GM12878 (cell line): Measurements from ENCODE around the gene G3BP1. TPM values are rescaled to one million over a fixed set of nuclear protein-coding genes. Genes with fewer than 3 reads are reported as not detected.

ENCODE experiments used
- ATAC-seq: fragments of 200-7000 bp; cut with Tn5 transposase; 3 replicates; pipeline ENCODE4 v1.9.1; 2020; ENCODE audit warnings: mild to moderate bottlenecking, moderate library complexity
- BruUV-seq: library from RNA; stranded (reverse); fragments of 400-500 nt; replicated peaks from 2 replicates; lab custom pipeline; 2021; lab: Mats Ljungman, UMichigan
- CTCF ChIA-PET: fragments of 300-600 bp; sonication (Branson Sonifier 250); formaldehyde crosslinking; extraction: SDS; loops from one replicate; lab custom pipeline; 2021; ENCODE audit warnings: inconsistent platforms; lab: Yijun Ruan, JAX
- POLR2A ChIA-PET: fragments of 350-600 bp; formaldehyde crosslinking; extraction: SDS; loops from one replicate; lab custom pipeline; 2021; ENCODE audit warnings: inconsistent platforms; lab: Charles Lee
- RAD21 ChIA-PET: fragments of 300-600 bp; sonication (Branson Sonifier 250); formaldehyde crosslinking; loops from one replicate; lab custom pipeline; 2023; ENCODE audit warnings: antibody characterized with exemption; ENCODE audit not compliant: unreplicated experiment; lab: Charles Lee
- SMC1A ChIA-PET: fragments of 300-600 bp; sonication (Branson Sonifier 250); formaldehyde crosslinking; loops from one replicate; lab custom pipeline; 2023; ENCODE audit not compliant: unreplicated experiment, uncharacterized antibody; lab: Charles Lee
- DNase-seq: peaks from one replicate; pipeline ENCODE4 v3.0.0-alpha.2; 2011; ENCODE audit warnings: low read depth, low spot score
- FAIRE-seq: peaks from 3 replicates; lab custom pipeline; 2011; peaks lifted over from hg19 to GRCh38; lab: Jason Lieb, UNC
- H2AFZ ChIP-seq: 2 replicates; pipeline ENCODE4 v1.6.0; 2011; ENCODE audit warnings: low read depth, low read length, control low read depth; ENCODE audit not compliant: control insufficient read depth
- H3K27ac ChIP-seq: 2 replicates; pipeline ENCODE4 v1.5.1; 2011; ENCODE audit warnings: control low read depth; ENCODE audit not compliant: control insufficient read depth, insufficient read depth
- H3K27me3 ChIP-seq, 2 experiments: replicated peaks in 1 of 2; 2 replicates each; pipeline versions ENCODE4 v1.6.0 to v1.6.1; 2011; ENCODE audit warnings: low read length in 1 of 2; ENCODE audit not compliant: control insufficient read depth in 2 of 2, insufficient read depth in 2 of 2
- H3K36me3 ChIP-seq, 2 experiments: 2 replicates each; pipeline ENCODE4 v1.5.1; 2011; ENCODE audit warnings: low read length in 1 of 2; ENCODE audit not compliant: control insufficient read depth in 2 of 2, insufficient read depth in 2 of 2
- H3K4me1 ChIP-seq: 2 replicates; pipeline ENCODE4 v1.6.1; 2011; ENCODE audit warnings: mild to moderate bottlenecking, low read length, moderate library complexity, mixed read lengths; ENCODE audit not compliant: control insufficient read depth, insufficient read depth
- H3K4me2 ChIP-seq: 2 replicates; pipeline ENCODE4 v1.6.0; 2011; ENCODE audit warnings: control low read depth; ENCODE audit not compliant: control insufficient read depth, insufficient read depth
- H3K4me3 ChIP-seq: fragments of 200-600 bp; sonication (generic); 2 replicates; pipeline ENCODE4 v1.5.1; 2016
- H3K79me2 ChIP-seq: 2 replicates; pipeline ENCODE4 v1.6.0; 2011; ENCODE audit warnings: low read length; ENCODE audit not compliant: control insufficient read depth, insufficient read depth
- H3K9ac ChIP-seq: 2 replicates; pipeline ENCODE4 v1.8.0; 2011; ENCODE audit warnings: low read length, control low read depth, mixed read lengths; ENCODE audit not compliant: control insufficient read depth, insufficient read depth
- H3K9me3 ChIP-seq: replicated peaks from 3 replicates; pipeline ENCODE4 v1.5.1; 2011; ENCODE audit warnings: mild to moderate bottlenecking, low read length; ENCODE audit not compliant: control insufficient read depth, insufficient read depth
- H4K20me1 ChIP-seq: 2 replicates; pipeline ENCODE4 v1.6.0; 2011; ENCODE audit not compliant: control insufficient read depth, insufficient read depth
- CREB1 ChIP-seq: IDR thresholded peaks from 2 replicates; pipeline ENCODE4 v1.6.1; 2012; ENCODE audit warnings: low read depth, mild to moderate bottlenecking, inconsistent platforms
- HCFC1 ChIP-seq: fragments of 150-350 bp; IDR thresholded peaks from 2 replicates; pipeline ENCODE4 v1.6.1; 2014; ENCODE audit warnings: low read length
- MEF2B ChIP-seq: fragments of 450-650 bp; IDR thresholded peaks from 2 replicates; pipeline ENCODE4 v1.6.1; 2018; ENCODE audit warnings: mild to moderate bottlenecking, moderate library complexity; ENCODE audit not compliant: partially characterized antibody, poor library complexity, severe bottlenecking
- NKRF ChIP-seq: fragments of 450-650 bp; conservative IDR thresholded peaks from 2 replicates; pipeline ENCODE4 v1.6.1; 2017; ENCODE audit warnings: mild to moderate bottlenecking, moderate library complexity
- RUNX3 ChIP-seq: IDR thresholded peaks from 2 replicates; pipeline ENCODE4 v1.6.1; 2012; ENCODE audit warnings: low read length, inconsistent platforms
- ZNF207 ChIP-seq: fragments of 450-650 bp; IDR thresholded peaks from 2 replicates; pipeline ENCODE4 v1.6.1; 2014; ENCODE audit warnings: antibody characterized with exemption, mild to moderate bottlenecking, borderline replicate concordance
- WGBS: methylation state at CpG from one replicate; pipeline ENCODE4 v1.1.6; 2016; ENCODE audit warnings: low lambda C conversion rate; ENCODE audit not compliant: insufficient replicate concordance, insufficient coverage; ENCODE audit errors: missing lambda C conversion rate; 5-methylcytosine and 5-hydroxymethylcytosine counted together
- in situ Hi-C: fragments of 300-500 bp; cut with MboI; formaldehyde crosslinking; loops from 9 replicates; pipeline ENCODE4 v1.14.3; 2018; ENCODE audit warnings: mixed read lengths
- intact Hi-C: fragments of 100-400 bp; cut with micrococcal nuclease; formaldehyde crosslinking; loops from one replicate; pipeline ENCODE4 v1.14.2; 2022; ENCODE audit not compliant: unreplicated experiment
- polyA plus RNA-seq, 11 experiments: library from polyadenylated mRNA; depleted of rRNA in 4 of 11; unstranded in 6 of 11; stranded (reverse) in 5 of 11; fragments of >200 nt; fragmentation: Nextera tagmentation in 4 of 11; fragmentation: Illumina TruSeq in 1 of 11; extraction: Ambion mirVana in 4 of 11; extraction: Trizol in 1 of 11; gene quantifications; 1 replicate in 1 of 11; 2 replicates in 10 of 11; pipeline versions ENCODE4 v1.2.1 to v1.2.3, GENCODE V29; 2011 to 2016; ENCODE audit warnings: inconsistent platforms in 2 of 11, missing spikeins in 2 of 11, low read depth in 1 of 11
- total RNA-seq, 4 experiments: library from RNA; depleted of rRNA in 3 of 4; stranded (reverse); fragments of >200 nt in 3 of 4; fragmentation: Illumina TruSeq in 1 of 4; extraction: Trizol in 1 of 4; gene quantifications; 2 replicates each; pipeline versions ENCODE4 v1.2.1 to v1.2.3, GENCODE V29; 2013 to 2021

Gene G3BP1
- total and polyA plus RNA-seq, 10 of the 15 experiments (the other 5 are each of a cell fraction or from before 2014, with no cell fraction given), result 49.7 to 438 (median 148) TPM

- peaks cover 66% of the 10 kb centered on the region for H3K79me2 ChIP-seq
- in situ Hi-C loops, result no loop called here
- POLR2A ChIA-PET, result interaction anchor here (0.7 to 14.3 kb wide), 5 partner anchors 10 to 92 kb away, joined by 4 to 241 read pairs (median 13); partner anchors contain the start of gene G3BP1
Observed at GRCh38 chr5:151751091-151751490, 20.7 kb upstream of the G3BP1 start.

More at GRCh38 chr5:151751091-151751490, 20.7 kb upstream of the G3BP1 start:
- no peak overlapping the region for H3K4me3 ChIP-seq
- H3K27ac ChIP-seq, result no peak overlapping the region
- RAD21 ChIA-PET, result interaction anchor here (0.7 to 9.0 kb wide), 5 partner anchors 10 to 453 kb away, joined by 3 to 90 read pairs (median 10); partner anchors contain the start of gene G3BP1
- 100% methylated on average over 2 of the region's 4 CpGs for WGBS
- H3K9ac ChIP-seq, result no peak overlapping the region
- SMC1A ChIA-PET, result interaction anchor here (0.6 to 8.3 kb wide), 9 partner anchors 10 to 100 kb away, joined by 3 to 84 read pairs (median 10); partner anchors contain the start of gene G3BP1
- DNase-seq (no peak), ATAC-seq (no peak), FAIRE-seq (no peak)
- H3K4me1 ChIP-seq, result peaks cover 29% of the 10 kb centered on the region
- H3K27me3 ChIP-seq, result no peaks in the 10 kb centered on the region
- H2AFZ ChIP-seq, result no peak overlapping the region
- H4K20me1 ChIP-seq, result no peaks in the 10 kb centered on the region
- H3K4me2 ChIP-seq, result no peak overlapping the region
- no peaks in the 10 kb centered on the region; the same call in 2 of the 3 replicates for H3K9me3 ChIP-seq
- intact Hi-C loops, result no loop called here
- H3K36me3 ChIP-seq, result peaks cover 0 to 10% of the 10 kb centered on the region in 2 experiments; a peak in 3 of 4 replicates
- CTCF ChIA-PET, result interaction anchor here (0.6 to 5.2 kb wide), 9 partner anchors 11 to 719 kb away, joined by 3 to 32 read pairs (median 15); partner anchors contain the start of gene G3BP1
- no peak for TF ChIP-seq MEF2B
- TF ChIP-seq HCFC1, result no peak
- TF ChIP-seq NKRF, result no peak
- no peak for TF ChIP-seq CREB1
- TF ChIP-seq ZNF207, result no peak
- TF ChIP-seq RUNX3, result no peak
- no TSS peak for BruUV-seq
